ENCODE measurements around the gene ABTB1.
"Not testable (repeated sequence)": the region's sequence is repeated elsewhere in the genome, so short reads cannot be mapped to it uniquely, and the experiment has no call there.

ABTB1 gene

GRCh38 chr3:127677541-127678314 lies 5.0 kb downstream of the ABTB1 start:
- Histone ChIP-seq H3K4me1 (ENCODE audit: insufficient read depth, insufficient read length) (peaks cover 15% of the 10 kb centered on the region), H3K36me3 (ENCODE audit: insufficient read depth, insufficient read length, low read length) (no peaks in the 10 kb centered on the region), H3K4me3 (ENCODE audit: insufficient read length, low read depth) (no peak overlapping the region), H3K27me3 (ENCODE audit: insufficient read depth, insufficient read length) (peaks cover 20% of the 10 kb centered on the region), H3K9ac (ENCODE audit: insufficient read length, low read depth) (no peak overlapping the region), H3K9me3 (ENCODE audit: insufficient read depth, low read length) (no peaks in the 10 kb centered on the region)
- no peak for TF ChIP-seq SUZ12 (IDR thresholded peaks at IDR 0.05; ENCODE audit: extremely low read depth, insufficient read depth, insufficient read length)
- TF ChIP-seq ZNF274 (IDR thresholded peaks at IDR 0.05; ENCODE audit: low read depth, low read length): no peak
- TF ChIP-seq YY1 (IDR thresholded peaks at IDR 0.05; ENCODE audit: insufficient read depth, insufficient read length): no peak
- no peak for DNase-seq (ENCODE audit: low read depth, low spot score)

- no peak for TF ChIP-seq YY1 (IDR thresholded peaks at IDR 0.05; ENCODE audit: insufficient read depth, insufficient read length)
- no peak for TF ChIP-seq ZNF274 (IDR thresholded peaks at IDR 0.05; ENCODE audit: low read depth, low read length)
- TF ChIP-seq SUZ12 (IDR thresholded peaks at IDR 0.05; ENCODE audit: extremely low read depth, insufficient read depth, insufficient read length): no peak
- no peak for DNase-seq (ENCODE audit: low read depth, low spot score)
- peaks cover 19% of the 10 kb centered on the region for H3K27me3 ChIP-seq (ENCODE audit: insufficient read depth, insufficient read length)
- no peaks in the 10 kb centered on the region for H3K36me3 ChIP-seq (ENCODE audit: insufficient read depth, insufficient read length, low read length)
- no peaks in the 10 kb centered on the region for H3K9me3 ChIP-seq (ENCODE audit: insufficient read depth, low read length)
- no peak overlapping the region for H3K4me3 ChIP-seq (ENCODE audit: insufficient read length, low read depth)
- no peak overlapping the region for H3K9ac ChIP-seq (ENCODE audit: insufficient read length, low read depth)
- peaks cover 15% of the 10 kb centered on the region for H3K4me1 ChIP-seq (ENCODE audit: insufficient read depth, insufficient read length)
Observed at GRCh38 chr3:127678315-127678599, 5.5 kb downstream of the ABTB1 start.

GRCh38 chr3:127678611-127679533 lies 6.1 kb downstream of the ABTB1 start:
- peaks cover 11% of the 10 kb centered on the region for H3K4me1 ChIP-seq (ENCODE audit: insufficient read depth, insufficient read length)
- H3K9me3 ChIP-seq (ENCODE audit: insufficient read depth, low read length): no peaks in the 10 kb centered on the region
- H3K4me3 ChIP-seq (ENCODE audit: insufficient read length, low read depth): no peak overlapping the region
- no peak overlapping the region for H3K9ac ChIP-seq (ENCODE audit: insufficient read length, low read depth)
- TF ChIP-seq SUZ12 (IDR thresholded peaks at IDR 0.05; ENCODE audit: extremely low read depth, insufficient read depth, insufficient read length) (no peak), ZNF274 (IDR thresholded peaks at IDR 0.05; ENCODE audit: low read depth, low read length) (no peak), YY1 (IDR thresholded peaks at IDR 0.05; ENCODE audit: insufficient read depth, insufficient read length) (no peak)
- no peaks in the 10 kb centered on the region for H3K36me3 ChIP-seq (ENCODE audit: insufficient read depth, insufficient read length, low read length)
- no peak for DNase-seq (ENCODE audit: low read depth, low spot score)
- H3K27me3 ChIP-seq (ENCODE audit: insufficient read depth, insufficient read length): peaks cover 13% of the 10 kb centered on the region

GRCh38 chr3:127679534-127680145 lies 6.9 kb downstream of the ABTB1 start:
- Histone ChIP-seq H3K36me3 (ENCODE audit: insufficient read depth, insufficient read length, low read length) (no peaks in the 10 kb centered on the region), H3K9me3 (ENCODE audit: insufficient read depth, low read length) (no peaks in the 10 kb centered on the region), H3K9ac (ENCODE audit: insufficient read length, low read depth) (no peak overlapping the region), H3K4me1 (ENCODE audit: insufficient read depth, insufficient read length) (peaks cover 8% of the 10 kb centered on the region), H3K4me3 (ENCODE audit: insufficient read length, low read depth) (no peak overlapping the region), H3K27me3 (ENCODE audit: insufficient read depth, insufficient read length) (peaks cover 5% of the 10 kb centered on the region)
- DNase-seq (ENCODE audit: low read depth, low spot score): no peak
- no peak for TF ChIP-seq SUZ12 (IDR thresholded peaks at IDR 0.05; ENCODE audit: extremely low read depth, insufficient read depth, insufficient read length)

GRCh38 chr3:127680146-127680661 lies 7.5 kb downstream of the ABTB1 start:
- DNase-seq (ENCODE audit: low read depth, low spot score): no peak
- H3K4me1 ChIP-seq (ENCODE audit: insufficient read depth, insufficient read length): peaks cover 8% of the 10 kb centered on the region
- H3K9ac ChIP-seq (ENCODE audit: insufficient read length, low read depth): no peak overlapping the region
- no peaks in the 10 kb centered on the region for H3K9me3 ChIP-seq (ENCODE audit: insufficient read depth, low read length)
- TF ChIP-seq SUZ12 (IDR thresholded peaks at IDR 0.05; ENCODE audit: extremely low read depth, insufficient read depth, insufficient read length) (no peak), YY1 (IDR thresholded peaks at IDR 0.05; ENCODE audit: insufficient read depth, insufficient read length) (no peak), ZNF274 (IDR thresholded peaks at IDR 0.05; ENCODE audit: low read depth, low read length) (no peak)
- no peaks in the 10 kb centered on the region for H3K36me3 ChIP-seq (ENCODE audit: insufficient read depth, insufficient read length, low read length)
- no peak overlapping the region for H3K4me3 ChIP-seq (ENCODE audit: insufficient read length, low read depth)
- no peaks in the 10 kb centered on the region for H3K27me3 ChIP-seq (ENCODE audit: insufficient read depth, insufficient read length)

GRCh38 chr3:127680798-127681221 lies 8.1 kb downstream of the ABTB1 start:
- Histone ChIP-seq H3K4me3 (ENCODE audit: insufficient read length, low read depth) (no peak overlapping the region), H3K27me3 (ENCODE audit: insufficient read depth, insufficient read length) (no peaks in the 10 kb centered on the region), H3K36me3 (ENCODE audit: insufficient read depth, insufficient read length, low read length) (no peaks in the 10 kb centered on the region), H3K4me1 (ENCODE audit: insufficient read depth, insufficient read length) (peaks cover 8% of the 10 kb centered on the region), H3K9ac (ENCODE audit: insufficient read length, low read depth) (no peak overlapping the region), H3K9me3 (ENCODE audit: insufficient read depth, low read length) (no peaks in the 10 kb centered on the region)
- TF ChIP-seq ZNF274 (IDR thresholded peaks at IDR 0.05; ENCODE audit: low read depth, low read length) (no peak), SUZ12 (IDR thresholded peaks at IDR 0.05; ENCODE audit: extremely low read depth, insufficient read depth, insufficient read length) (no peak), YY1 (IDR thresholded peaks at IDR 0.05; ENCODE audit: insufficient read depth, insufficient read length) (no peak)
- no peak for DNase-seq (ENCODE audit: low read depth, low spot score)

- peak overlapping the region; percentile 8 for H3K9ac ChIP-seq (ENCODE audit: insufficient read length, low read depth)
- not testable (repeated sequence) for H3K9me3 ChIP-seq (ENCODE audit: insufficient read depth, low read length); H3K27me3 ChIP-seq (ENCODE audit: insufficient read depth, insufficient read length); H3K4me3 ChIP-seq (ENCODE audit: insufficient read length, low read depth); DNase-seq (ENCODE audit: low read depth, low spot score); H3K4me1 ChIP-seq (ENCODE audit: insufficient read depth, insufficient read length); H3K36me3 ChIP-seq (ENCODE audit: insufficient read depth, insufficient read length, low read length)
Observed at GRCh38 chr3:127682175-127682554, 9.4 kb downstream of the ABTB1 start.
